ENCODE measurements around the gene CMTM6.
"Not testable (repeated sequence)": the region's sequence is repeated elsewhere in the genome, so short reads cannot be mapped to it uniquely, and the experiment has no call there.

The CMTM6 gene

DNA sequence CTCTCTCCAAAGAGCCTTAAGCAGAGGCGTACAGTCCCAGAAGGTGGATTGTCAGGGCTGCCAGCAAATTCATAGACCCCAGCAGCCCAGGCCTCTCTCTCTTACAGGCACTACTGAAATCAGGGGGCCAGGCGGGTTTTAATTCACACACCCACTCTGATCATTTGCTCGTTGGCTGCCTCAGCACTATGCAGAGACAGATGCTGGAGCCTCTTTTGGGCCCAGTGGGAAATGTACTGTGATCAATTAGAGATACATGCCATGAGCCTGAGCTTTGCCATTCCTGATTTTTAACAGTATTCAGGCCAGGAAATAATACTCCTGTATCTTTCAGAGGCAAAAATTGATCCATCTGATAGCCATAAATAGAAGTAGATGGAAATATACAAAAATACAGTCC is 53.0 kb downstream of the CMTM6 start:
- H3K4me3 ChIP-seq (ENCODE audit: low read depth, low read length), result no peak overlapping the region
- DNase-seq (ENCODE audit: low read depth), result no peak
- no peak for TF ChIP-seq MYC (IDR thresholded peaks at IDR 0.05; ENCODE audit: low read depth, low read length)
- TF ChIP-seq, protein P1, sequence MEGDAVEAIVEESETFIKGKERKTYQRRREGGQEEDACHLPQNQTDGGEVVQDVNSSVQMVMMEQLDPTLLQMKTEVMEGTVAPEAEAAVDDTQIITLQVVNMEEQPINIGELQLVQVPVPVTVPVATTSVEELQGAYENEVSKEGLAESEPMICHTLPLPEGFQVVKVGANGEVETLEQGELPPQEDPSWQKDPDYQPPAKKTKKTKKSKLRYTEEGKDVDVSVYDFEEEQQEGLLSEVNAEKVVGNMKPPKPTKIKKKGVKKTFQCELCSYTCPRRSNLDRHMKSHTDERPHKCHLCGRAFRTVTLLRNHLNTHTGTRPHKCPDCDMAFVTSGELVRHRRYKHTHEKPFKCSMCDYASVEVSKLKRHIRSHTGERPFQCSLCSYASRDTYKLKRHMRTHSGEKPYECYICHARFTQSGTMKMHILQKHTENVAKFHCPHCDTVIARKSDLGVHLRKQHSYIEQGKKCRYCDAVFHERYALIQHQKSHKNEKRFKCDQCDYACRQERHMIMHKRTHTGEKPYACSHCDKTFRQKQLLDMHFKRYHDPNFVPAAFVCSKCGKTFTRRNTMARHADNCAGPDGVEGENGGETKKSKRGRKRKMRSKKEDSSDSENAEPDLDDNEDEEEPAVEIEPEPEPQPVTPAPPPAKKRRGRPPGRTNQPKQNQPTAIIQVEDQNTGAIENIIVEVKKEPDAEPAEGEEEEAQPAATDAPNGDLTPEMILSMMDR (IDR thresholded peaks at IDR 0.05; ENCODE audit: low read depth, low read length), result no peak
- TF ChIP-seq POLR2A (IDR thresholded peaks at IDR 0.05; ENCODE audit: extremely low read depth, insufficient read length), result no peak
- TF ChIP-seq, protein P2, sequence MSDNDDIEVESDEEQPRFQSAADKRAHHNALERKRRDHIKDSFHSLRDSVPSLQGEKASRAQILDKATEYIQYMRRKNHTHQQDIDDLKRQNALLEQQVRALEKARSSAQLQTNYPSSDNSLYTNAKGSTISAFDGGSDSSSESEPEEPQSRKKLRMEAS (IDR thresholded peaks at IDR 0.05; ENCODE audit: low read depth, low read length), result no peak

DNA sequence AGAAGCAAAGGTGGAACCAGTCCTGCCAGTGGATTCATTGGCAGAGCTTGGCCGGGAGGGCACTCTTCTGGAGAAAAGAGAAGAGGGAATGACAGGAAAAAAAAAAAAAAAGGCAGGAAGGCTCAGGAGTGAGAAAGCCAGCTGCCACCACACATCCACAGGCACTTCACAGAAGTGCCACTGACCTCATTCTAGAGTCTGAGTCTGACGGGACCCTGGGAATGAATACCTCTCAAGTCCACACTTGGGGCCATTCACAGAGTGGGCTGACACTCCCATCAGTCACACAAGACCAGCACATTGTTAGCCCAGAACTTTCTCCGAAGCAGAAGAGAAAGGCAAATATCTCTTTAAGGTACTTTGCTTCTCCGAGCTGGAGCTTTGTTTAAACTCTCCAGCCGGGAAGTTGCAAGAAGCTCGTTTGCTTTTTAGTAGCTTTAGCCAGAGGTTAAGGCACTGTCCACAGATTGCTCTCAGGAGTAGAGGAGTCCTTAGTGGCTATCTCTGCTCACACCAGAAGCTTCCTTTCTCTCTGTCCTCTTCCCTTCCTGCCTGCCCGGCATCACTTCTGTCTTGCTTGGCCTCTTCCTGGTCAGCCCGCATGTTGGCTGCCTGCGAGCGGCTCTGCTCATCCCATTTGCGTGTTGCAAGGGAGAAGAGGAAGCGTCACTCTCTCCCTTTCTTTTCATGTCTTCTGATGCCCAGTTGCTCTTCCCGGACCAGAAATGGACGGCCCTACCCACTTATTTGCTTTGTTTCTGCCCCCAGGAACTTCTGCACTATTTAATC is 53.8 kb downstream of the CMTM6 start:
- no peak overlapping the region for H3K4me3 ChIP-seq (ENCODE audit: low read depth, low read length)
- TF ChIP-seq, protein P2 (IDR thresholded peaks at IDR 0.05; ENCODE audit: low read depth, low read length), result no peak
- TF ChIP-seq, protein P1 (IDR thresholded peaks at IDR 0.05; ENCODE audit: low read depth, low read length), result no peak
- TF ChIP-seq POLR2A (IDR thresholded peaks at IDR 0.05; ENCODE audit: extremely low read depth, insufficient read length) (no peak), MYC (IDR thresholded peaks at IDR 0.05; ENCODE audit: low read depth, low read length) (no peak)

DNA sequence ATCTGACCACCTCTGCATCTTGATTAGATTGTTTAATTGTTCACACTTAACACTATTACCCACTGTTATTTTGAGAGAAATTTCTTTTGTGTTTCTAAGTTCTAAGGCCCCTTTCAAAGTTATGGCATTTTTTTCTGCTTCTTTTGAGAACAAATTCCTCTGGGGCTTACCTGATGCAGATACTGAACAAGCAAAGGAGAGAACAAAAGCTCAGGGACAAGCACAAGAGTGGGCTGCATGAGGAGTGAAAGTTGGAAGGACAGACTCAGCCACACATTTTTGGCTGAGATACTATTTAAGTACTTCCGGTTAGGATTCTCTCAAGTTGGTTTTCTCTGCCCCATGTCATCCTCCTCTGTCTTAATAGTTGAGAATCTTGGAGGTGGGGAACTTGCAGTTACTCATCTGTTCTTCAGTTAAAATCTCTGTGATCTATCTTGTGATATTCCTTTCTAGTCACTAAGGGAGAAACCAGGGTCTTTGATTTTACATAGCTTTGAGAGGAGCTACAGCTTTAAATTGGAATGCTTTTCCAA is 54.7 kb downstream of the CMTM6 start:
- no peak for DNase-seq (ENCODE audit: low read depth)
- TF ChIP-seq, protein P2 (IDR thresholded peaks at IDR 0.05; ENCODE audit: low read depth, low read length), result no peak
- H3K4me3 ChIP-seq (ENCODE audit: low read depth, low read length), result no peak overlapping the region

More for the DNA sequence above, 53.8 kb downstream of the CMTM6 start:
- no peak for DNase-seq (ENCODE audit: low read depth)

DNA sequence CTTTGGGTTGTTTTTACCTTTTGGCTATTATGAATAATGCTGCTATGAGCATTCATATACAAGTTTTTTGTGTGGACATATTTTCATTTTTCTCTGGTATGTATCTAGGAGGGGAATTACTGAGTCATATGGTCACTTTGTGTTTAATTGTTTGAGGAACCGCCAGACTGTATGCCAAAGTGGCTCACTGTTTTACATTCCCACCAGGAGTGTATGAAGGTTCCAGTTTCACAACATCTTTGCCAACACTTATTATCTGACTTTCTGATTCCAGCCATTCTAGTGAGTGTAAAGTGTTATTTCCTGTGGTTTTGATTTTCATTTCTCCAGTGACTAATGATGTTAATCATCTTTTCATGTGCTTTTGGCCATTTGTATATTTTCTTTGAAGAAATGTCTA is 59.2 kb downstream of the CMTM6 start:
- DNase-seq (ENCODE audit: low read depth), result no peak
- TF ChIP-seq POLR2A (IDR thresholded peaks at IDR 0.05; ENCODE audit: extremely low read depth, insufficient read length) (no peak), MYC (IDR thresholded peaks at IDR 0.05; ENCODE audit: low read depth, low read length) (no peak)
- TF ChIP-seq, protein P1 (IDR thresholded peaks at IDR 0.05; ENCODE audit: low read depth, low read length), result no peak
- TF ChIP-seq, protein P2 (IDR thresholded peaks at IDR 0.05; ENCODE audit: low read depth, low read length), result no peak

DNA sequence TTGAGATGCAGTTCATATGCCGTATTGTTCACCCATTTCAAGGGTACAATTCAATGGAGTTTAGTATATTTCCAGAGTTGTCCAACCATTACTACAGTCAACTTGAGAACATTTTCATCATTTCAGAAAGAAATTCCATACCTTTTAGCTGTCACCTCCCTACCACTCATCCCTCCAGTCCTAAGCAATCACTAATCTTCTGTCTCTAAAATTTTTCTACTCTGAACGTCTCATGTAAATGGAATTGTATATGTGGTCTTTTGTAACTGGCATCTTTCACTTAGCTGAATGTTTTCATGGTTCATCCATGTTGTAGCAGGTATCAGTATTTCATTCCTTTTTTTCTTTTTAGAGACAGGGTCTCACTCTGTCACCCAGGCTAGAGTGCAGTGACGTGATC is 59.9 kb downstream of the CMTM6 start:
- TF ChIP-seq MYC (IDR thresholded peaks at IDR 0.05; ENCODE audit: low read depth, low read length) (no peak), POLR2A (IDR thresholded peaks at IDR 0.05; ENCODE audit: extremely low read depth, insufficient read length) (no peak)
- TF ChIP-seq, protein P1 (IDR thresholded peaks at IDR 0.05; ENCODE audit: low read depth, low read length), result no peak
- TF ChIP-seq, protein P2 (IDR thresholded peaks at IDR 0.05; ENCODE audit: low read depth, low read length), result no peak
- DNase-seq (ENCODE audit: low read depth), result no peak

More for the DNA sequence above, 59.2 kb downstream of the CMTM6 start:
- no peak overlapping the region for H3K4me3 ChIP-seq (ENCODE audit: low read depth, low read length)

DNA sequence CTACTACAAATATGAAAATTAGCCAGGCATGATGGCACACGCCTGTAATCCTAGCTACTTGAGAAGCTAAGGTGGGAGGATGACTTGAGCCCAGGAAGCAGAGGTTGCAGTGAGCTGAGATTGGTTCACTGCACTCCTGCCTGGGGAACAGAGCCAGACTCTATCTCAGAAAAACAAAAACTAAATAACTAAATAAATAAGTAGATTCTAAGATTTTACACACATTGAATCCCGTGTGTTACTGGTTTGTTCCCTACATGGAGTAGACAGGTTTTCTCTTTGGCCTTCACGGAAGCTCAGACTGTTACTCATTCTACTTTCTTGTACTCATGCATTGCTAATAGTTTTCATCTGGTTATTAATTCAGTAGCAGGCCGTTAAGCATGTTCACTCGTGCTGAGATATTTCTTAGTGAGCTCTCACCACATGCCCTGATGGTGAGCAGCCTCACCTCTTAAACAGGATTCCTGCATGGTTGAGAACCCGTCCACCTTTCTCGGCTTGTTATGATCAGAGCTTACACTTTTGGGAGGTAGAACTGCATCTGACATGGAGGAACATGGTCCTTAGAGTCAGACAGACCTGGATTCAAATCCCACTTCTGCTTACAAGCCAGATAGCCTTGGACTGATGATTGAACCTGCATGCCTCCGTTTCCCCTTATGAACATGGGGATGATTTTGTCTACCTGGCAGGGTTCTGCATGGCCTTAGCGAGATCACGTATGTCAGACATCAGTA is 61.9 kb downstream of the CMTM6 start:
- TF ChIP-seq, protein P1 (IDR thresholded peaks at IDR 0.05; ENCODE audit: low read depth, low read length), result no peak
- TF ChIP-seq, protein P2 (IDR thresholded peaks at IDR 0.05; ENCODE audit: low read depth, low read length), result no peak
- TF ChIP-seq MYC (IDR thresholded peaks at IDR 0.05; ENCODE audit: low read depth, low read length) (no peak), POLR2A (IDR thresholded peaks at IDR 0.05; ENCODE audit: extremely low read depth, insufficient read length) (no peak)
- no peak for DNase-seq (ENCODE audit: low read depth)
- H3K4me3 ChIP-seq (ENCODE audit: low read depth, low read length), result no peak overlapping the region

More for the DNA sequence above, 59.9 kb downstream of the CMTM6 start:
- no peak overlapping the region for H3K4me3 ChIP-seq (ENCODE audit: low read depth, low read length)

DNA sequence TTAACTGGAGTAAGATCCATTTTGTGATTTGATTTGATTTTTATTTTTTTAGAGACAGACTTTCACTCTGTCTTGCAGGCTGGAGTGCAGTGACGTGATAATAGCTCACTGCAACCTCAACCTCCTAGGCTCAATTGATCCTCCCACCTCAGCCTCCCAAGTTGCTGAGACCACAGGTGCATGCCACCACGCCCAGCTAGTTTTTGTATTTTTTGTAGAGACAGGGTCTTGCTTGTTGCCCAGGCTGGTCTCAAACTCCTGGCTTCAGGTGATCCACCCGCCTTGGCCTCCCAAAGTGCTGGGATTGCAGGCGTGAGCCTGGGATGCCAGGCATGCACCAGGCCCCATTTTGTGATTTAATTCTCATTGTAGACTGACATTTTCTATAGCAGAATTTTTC is 63.2 kb downstream of the CMTM6 start:
- DNase-seq (ENCODE audit: low read depth); H3K4me3 ChIP-seq (ENCODE audit: low read depth, low read length): not testable (repeated sequence)
